HCEC 1CT (cell line): ENCODE measurements around the gene PLEKHD1.
"Not testable (repeated sequence)": the region's sequence is repeated elsewhere in the genome, so short reads cannot be mapped to it uniquely, and the experiment has no call there.

ENCODE experiments used
- DNase-seq: peaks from one replicate; pipeline ENCODE4 v3.0.0-alpha.2; 2017

Gene PLEKHD1

GRCh38 chr14:69484444-69485314 is at the start of gene PLEKHD1:
PLEKHD1 (plus strand) TSS chr14:69484728; CDS start chr14:69484966, 238 bp downstream.
- DNase-seq = no peak

- no peak for DNase-seq
Observed at GRCh38 chr14:69439521-69440270, 44.8 kb upstream of the PLEKHD1 start.

GRCh38 chr14:69441948-69442347 is 42.6 kb upstream of the PLEKHD1 start:
- no peak for DNase-seq

- DNase-seq = no peak
Observed at GRCh38 chr14:69443296-69443805, 41.2 kb upstream of the PLEKHD1 start.

GRCh38 chr14:69449216-69449615 is 35.3 kb upstream of the PLEKHD1 start:
- no peak for DNase-seq

GRCh38 chr14:69451941-69452340 is 32.6 kb upstream of the PLEKHD1 start:
- no peak for DNase-seq

GRCh38 chr14:69458350-69458749 is 26.2 kb upstream of the PLEKHD1 start:
- no peak for DNase-seq

- DNase-seq = no peak
Observed at GRCh38 chr14:69459122-69459521, 25.4 kb upstream of the PLEKHD1 start.

- peak; percentile 90 for DNase-seq
Observed at GRCh38 chr14:69460093-69460701, 24.3 kb upstream of the PLEKHD1 start.

- peak; percentile 20 for DNase-seq
Observed at GRCh38 chr14:69464379-69464778, 20.1 kb upstream of the PLEKHD1 start.

- peak; percentile 96 for DNase-seq
Observed at GRCh38 chr14:69464829-69465228, 19.7 kb upstream of the PLEKHD1 start.

GRCh38 chr14:69468949-69469348 is 15.6 kb upstream of the PLEKHD1 start:
- DNase-seq = no peak

GRCh38 chr14:69471436-69471835 is 13.1 kb upstream of the PLEKHD1 start:
- DNase-seq = no peak

- no peak for DNase-seq
Observed at GRCh38 chr14:69471916-69472315, 12.6 kb upstream of the PLEKHD1 start.

GRCh38 chr14:69473260-69473659 is 11.3 kb upstream of the PLEKHD1 start:
- no peak for DNase-seq

- no peak for DNase-seq
Observed at GRCh38 chr14:69473946-69474345, 10.6 kb upstream of the PLEKHD1 start.

- DNase-seq = no peak
Observed at GRCh38 chr14:69475194-69475818, 9.2 kb upstream of the PLEKHD1 start.

GRCh38 chr14:69476824-69477450 is 7.6 kb upstream of the PLEKHD1 start:
- DNase-seq = not testable (repeated sequence)

- DNase-seq = not testable (repeated sequence)
Observed at GRCh38 chr14:69478055-69478454, 6.5 kb upstream of the PLEKHD1 start.

GRCh38 chr14:69479696-69480095 is 4.8 kb upstream of the PLEKHD1 start:
- no peak for DNase-seq

GRCh38 chr14:69480136-69480535 is 4.4 kb upstream of the PLEKHD1 start:
- DNase-seq = no peak

- DNase-seq = no peak
Observed at GRCh38 chr14:69481815-69482568, 2.5 kb upstream of the PLEKHD1 start.
